Stimulated activated CD8-positive, alpha-beta memory T cell treated with anti-CD3 and anti-CD28 coated beads, Interleukin-12 subunit alpha, Interleukin-12 subunit beta, amount 100 ng/mL, for 4 hours (primary cell): ENCODE data around the gene MATCAP1.
A peak's percentile ranks its signal among the peaks of the same experiment; 100 is the strongest.

Source experiments
- DNase-seq: peaks from one replicate; pipeline ENCODE4 v3.0.0-alpha.2; 2020; ENCODE audit warnings: low read depth

MATCAP1 gene

GRCh38 chr16:67156143-67156844 is 27.5 kb downstream of the MATCAP1 start:
- no peak for DNase-seq

- DNase-seq: peak; percentile 66
Measured at GRCh38 chr16:67155295-67156142, 28.2 kb downstream of the MATCAP1 start.

- DNase-seq: no peak
Measured at GRCh38 chr16:67154578-67155294, 29.0 kb downstream of the MATCAP1 start.

- DNase-seq: no peak
Measured at GRCh38 chr16:67151431-67152097, 32.2 kb downstream of the MATCAP1 start.

GRCh38 chr16:67150833-67151396 is 32.8 kb downstream of the MATCAP1 start, which contains the start of gene B3GNT9:
Gene B3GNT9, minus strand, starts transcription at chr16:67150998. Its CDS starts 513 bp downstream, at chr16:67150485.
- no peak for DNase-seq

GRCh38 chr16:67150047-67150832 is 33.5 kb downstream of the MATCAP1 start:
- no peak for DNase-seq

- DNase-seq: no peak
Measured at GRCh38 chr16:67149276-67150046, 34.3 kb downstream of the MATCAP1 start.

- no peak for DNase-seq
Measured at GRCh38 chr16:67148656-67149275, 35.0 kb downstream of the MATCAP1 start.

GRCh38 chr16:67148221-67148620 is 35.5 kb downstream of the MATCAP1 start:
- DNase-seq: no peak

- DNase-seq: no peak
Measured at GRCh38 chr16:67147437-67148140, 36.2 kb downstream of the MATCAP1 start.

GRCh38 chr16:67146523-67147357 is 37.0 kb downstream of the MATCAP1 start:
- DNase-seq: no peak

GRCh38 chr16:67145746-67146145 is 38.0 kb downstream of the MATCAP1 start:
- no peak for DNase-seq

- no peak for DNase-seq
Measured at GRCh38 chr16:67144943-67145342, 38.8 kb downstream of the MATCAP1 start.

GRCh38 chr16:67142342-67142741 is 41.4 kb downstream of the MATCAP1 start:
- DNase-seq: no peak

GRCh38 chr16:67141391-67141790 is 42.4 kb downstream of the MATCAP1 start:
- no peak for DNase-seq

GRCh38 chr16:67137605-67138004 is 46.2 kb downstream of the MATCAP1 start:
- no peak for DNase-seq

- no peak for DNase-seq
Measured at GRCh38 chr16:67129422-67129821, 54.3 kb downstream of the MATCAP1 start.

GRCh38 chr16:67128887-67129286 is 54.9 kb downstream of the MATCAP1 start:
- DNase-seq: no peak
